Psoas muscle (tissue), 8 donors: ENCODE data around the gene SYT15. TPM values are rescaled to one million over a fixed set of nuclear protein-coding genes. Genes with fewer than 3 reads are reported as not detected.

Experiments used
- ATAC-seq, 4 donors: fragments of 200-7000 bp; cut with Tn5 transposase; one replicate each; pipeline ENCODE4 v1.9.1; 2020; ENCODE audit warnings: moderate library complexity in 3 of 4, mild to moderate bottlenecking in 2 of 4
- DNase-seq, 2 donors: peaks; one replicate each; pipeline ENCODE4 v3.0.0-alpha.2; 2020
- H3K27ac ChIP-seq: fragments of 200-600 bp; one replicate; pipeline ENCODE4 v1.8.0; 2022
- H3K27me3 ChIP-seq, 3 donors: fragments of 200-600 bp in 1 of 3; one replicate each; pipeline versions ENCODE4 v1.6.1 to v1.8.0; 2013 to 2022; ENCODE audit warnings: low read length in 2 of 3, mild to moderate bottlenecking in 2 of 3, moderate library complexity in 1 of 3; ENCODE audit not compliant: insufficient read depth in 3 of 3
- H3K36me3 ChIP-seq, 2 donors: fragments of 200-600 bp in 1 of 2; one replicate each; pipeline versions ENCODE4 v1.6.1 to v1.8.0; 2013 to 2022; ENCODE audit warnings: low read depth in 1 of 2, mild to moderate bottlenecking in 1 of 2, moderate library complexity in 1 of 2; ENCODE audit not compliant: insufficient read depth in 1 of 2
- H3K4me1 ChIP-seq: fragments of 200-600 bp; one replicate; pipeline ENCODE4 v1.8.0; 2022
- H3K4me3 ChIP-seq: fragments of 200-600 bp; one replicate; pipeline ENCODE4 v1.8.0; 2022; ENCODE audit warnings: mild to moderate bottlenecking
- H3K9me3 ChIP-seq: fragments of 200-600 bp; one replicate; pipeline ENCODE4 v1.8.0; 2022
- CTCF ChIP-seq: fragments of 200-600 bp; IDR thresholded peaks from one replicate; pipeline ENCODE4 v1.8.0; 2022; ENCODE audit warnings: antibody characterized with exemption
- WGBS, 3 donors: extraction: QIAGEN DNeasy Blood & Tissue Kit; methylation state at CpG; one replicate each; pipeline versions ENCODE4 v1.1.6 to v1.1.7; 2013; 5-methylcytosine and 5-hydroxymethylcytosine counted together
- intact Hi-C, 2 donors: fragments of 100-400 bp; cut with DNase I; formaldehyde crosslinking; loops; one replicate each; pipeline versions ENCODE4 v1.11.0 to v1.14.2; 2022
- polyA plus RNA-seq, 3 donors: library from polyadenylated mRNA; stranded (reverse); fragments of 200-250 nt; gene quantifications; one replicate each; pipeline ENCODE4 v1.2.3, GENCODE V29; 2013
- total RNA-seq, 4 donors: library from RNA; stranded (reverse); fragmentation: NEBNext Ultra II Directional in 2 of 4; extraction: Animal tissue kit (Norgen Biotek cat#: 25700) in 2 of 4; gene quantifications; one replicate each; pipeline versions ENCODE4 v1.2.1 to v1.2.4, GENCODE V29; 2021 to 2023
- donor health status: healthy with polysubstance abuse.
- donor health status: DM: no; HTN: no; CAD: no; lungs with moderate emphysema.
- donor health status: Bipolar disorder and iron deficiency.
- donor health status: healthy.
- donor health status: DM: yes; HTN: yes; CAD: no.
- donor health status: DM: no; HTN: no; CAD: no.
- donor health status: DM: no; HTN: no; CAD: no.
- donor health status: DM: yes; HTN: yes; CAD: no.

SYT15 gene
- total and polyA plus RNA-seq, 7 donors = 0.18 to 2.8 (median 1.7) TPM

DNA sequence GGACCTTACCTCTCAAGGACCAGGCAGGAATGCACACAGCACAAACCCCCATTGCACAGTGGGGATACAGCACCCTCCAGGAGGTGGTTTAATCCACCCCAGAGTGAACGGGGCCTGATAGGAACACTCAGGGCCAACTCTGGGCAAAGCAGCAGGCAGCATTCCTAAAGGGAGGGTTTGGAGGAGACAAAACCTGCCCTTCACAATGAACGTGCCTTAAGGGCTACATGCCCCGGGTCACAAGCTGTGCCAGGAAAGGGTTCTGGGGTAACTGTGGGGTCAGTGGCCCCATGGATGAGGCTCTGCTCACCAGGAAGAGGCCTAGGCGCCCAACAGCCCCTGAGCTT is 23.6 kb upstream of the SYT15 start:
- peak in 1 of 2 donors; percentile 32 for DNase-seq
- WGBS, 3 donors = 73 to 82% (median 79%) methylated on average over 4 of the region's 4 CpGs
- no peaks in the 10 kb centered on the region for H3K9me3 ChIP-seq
- no peak for TF ChIP-seq CTCF
- H3K4me3 ChIP-seq = no peak overlapping the region
- H3K36me3 ChIP-seq = no peaks in the 10 kb centered on the region
- ATAC-seq = no peak
- no peaks in the 10 kb centered on the region for H3K4me1 ChIP-seq
- peaks cover 0 to 76% (median 15%) of the 10 kb centered on the region in 3 donors for H3K27me3 ChIP-seq
- no peak overlapping the region for H3K27ac ChIP-seq
- intact Hi-C loops = loop anchor here in 1 of 2 donors (10.0 kb wide), 1 partner anchor 331 kb away; no protein-coding TSS in a partner anchor

DNA sequence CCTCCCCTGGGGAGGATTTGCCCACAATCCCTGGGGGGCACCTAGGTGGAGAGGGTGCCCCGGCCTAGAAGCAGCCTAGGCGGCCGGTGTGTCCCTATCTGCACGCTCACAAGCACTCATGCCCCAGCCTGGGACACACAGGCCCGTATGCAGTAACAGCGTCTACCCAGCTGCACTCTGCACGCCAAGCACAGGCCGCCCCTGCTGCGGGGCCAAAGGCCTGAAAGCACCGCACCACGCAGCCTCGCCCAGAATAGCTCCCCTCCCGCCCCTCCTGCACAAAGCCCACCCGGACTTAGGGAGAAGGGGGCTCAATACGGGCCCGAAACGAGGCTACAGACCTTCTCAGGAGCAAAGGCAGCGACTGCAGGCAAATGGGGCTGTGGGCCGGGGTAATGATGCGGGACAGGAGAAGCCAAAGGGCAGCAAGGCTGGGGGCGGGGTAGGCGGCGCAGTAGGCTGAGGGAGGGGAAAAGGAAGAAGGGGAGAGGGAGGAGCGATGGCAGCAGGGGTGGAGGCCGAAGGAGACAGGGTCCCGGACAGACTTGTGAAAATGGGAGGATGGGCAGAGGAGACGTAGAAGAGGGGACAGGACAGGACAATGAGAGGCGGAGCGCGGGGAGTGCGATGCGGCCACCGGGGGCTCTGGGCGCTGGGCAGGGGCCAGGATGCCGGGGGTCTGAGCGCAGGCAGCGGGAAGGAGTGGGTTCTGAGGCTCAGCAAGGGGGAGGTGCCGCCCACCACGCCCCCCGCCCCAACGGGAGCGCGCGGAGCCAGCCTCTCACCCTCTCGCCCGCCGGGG is 23.0 kb upstream of the SYT15 start:
- H3K9me3 ChIP-seq = no peaks in the 10 kb centered on the region
- DNase-seq (peak; percentile 5 to 53), ATAC-seq (no peak)
- H3K36me3 ChIP-seq = no peaks in the 10 kb centered on the region
- no peak for TF ChIP-seq CTCF
- H3K27ac ChIP-seq = no peak overlapping the region
- peaks cover 0 to 78% (median 15%) of the 10 kb centered on the region in 3 donors for H3K27me3 ChIP-seq
- 30% methylated on average over 47 of the region's 47 CpGs for WGBS, 3 donors
- H3K4me1 ChIP-seq = no peaks in the 10 kb centered on the region
- peak overlapping the region; percentile 45 for H3K4me3 ChIP-seq
- intact Hi-C loops = loop anchor here in 1 of 2 donors (10.0 kb wide), 1 partner anchor 331 kb away; no protein-coding TSS in a partner anchor

DNA sequence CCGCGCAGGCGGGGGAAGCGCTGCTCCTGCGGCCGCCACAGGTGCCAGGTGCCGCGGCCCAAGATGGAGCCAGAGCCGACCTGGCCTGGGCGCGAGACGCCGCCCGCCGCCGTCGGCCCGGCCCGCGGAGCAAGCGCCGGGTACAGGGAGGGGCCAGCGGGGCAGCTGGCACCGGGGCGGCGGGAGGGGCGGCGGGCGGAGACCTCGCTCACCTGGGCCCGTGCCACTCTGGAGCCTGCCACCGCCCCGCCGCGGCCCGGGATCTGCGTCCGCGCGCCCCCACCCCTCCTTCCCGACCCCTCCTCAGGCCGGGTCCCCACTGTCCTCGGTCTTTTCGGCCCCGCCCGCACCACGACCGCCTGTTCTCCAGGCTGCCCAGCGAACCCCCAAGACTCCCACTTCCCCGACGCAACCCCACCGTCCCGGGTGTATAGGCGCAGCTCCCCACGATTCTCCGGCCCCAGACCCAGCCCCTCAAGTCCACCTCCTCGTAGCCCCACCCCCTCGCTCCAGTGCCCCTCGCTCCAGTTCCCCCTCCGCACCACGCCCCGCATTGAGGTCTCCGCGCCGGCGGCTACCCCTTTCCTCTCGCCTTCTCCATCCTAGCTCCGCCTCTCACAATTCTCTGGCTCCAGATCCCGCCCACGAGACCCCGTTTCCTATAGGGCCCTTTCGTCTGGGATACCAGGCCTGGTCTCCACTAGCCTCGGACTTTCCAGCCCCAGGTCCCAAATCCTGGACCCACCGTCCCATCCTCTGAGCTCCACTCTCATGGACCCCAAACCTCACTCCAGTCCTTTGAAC is 22.2 kb upstream of the SYT15 start, which contains the start of gene GPRIN2:
Gene GPRIN2 (minus strand): TSS at position 144 of the 804 bp plus-strand sequence. CDS start 5,922 bp downstream, outside the sequence.
- DNase-seq = peak; percentile 21 to 53
- no peak for ATAC-seq
- H3K4me1 ChIP-seq = no peaks in the 10 kb centered on the region
- H3K27ac ChIP-seq = no peak within 1 kb of the TSS
- no peak for TF ChIP-seq CTCF
- H3K9me3 ChIP-seq = no peaks in the 10 kb centered on the region
- intact Hi-C loops = loop anchor here in 1 of 2 donors (10.0 kb wide), 1 partner anchor 332 kb away; no protein-coding TSS in a partner anchor
- no peaks in the 10 kb centered on the region for H3K36me3 ChIP-seq
- peak within 1 kb of the TSS; percentile 45 for H3K4me3 ChIP-seq
- peaks cover 0 to 76% (median 14%) of the 10 kb centered on the region in 3 donors for H3K27me3 ChIP-seq
- 5 to 6% (median 5%) methylated on average over 53 to 74 of the region's 74 CpGs for WGBS, 3 donors

- H3K27ac ChIP-seq = no peak overlapping the region
- no peak for TF ChIP-seq CTCF
- peak in 1 of 4 donors; percentile 19 for ATAC-seq
- H3K4me3 ChIP-seq = no peak overlapping the region
- intact Hi-C loops = loop anchor here in 1 of 2 donors (10.0 kb wide), 1 partner anchor 333 kb away; no protein-coding TSS in a partner anchor
- no peaks in the 10 kb centered on the region for H3K36me3 ChIP-seq
- no peaks in the 10 kb centered on the region for H3K4me1 ChIP-seq
- peak in 1 of 2 donors; percentile 55 for DNase-seq
- H3K27me3 ChIP-seq = peaks cover 0 to 68% (median 14%) of the 10 kb centered on the region in 3 donors
- no peaks in the 10 kb centered on the region for H3K9me3 ChIP-seq
- 86 to 87% (median 86%) methylated on average over 33 of the region's 33 CpGs for WGBS, 3 donors
Observed at GRCh38 chr10:46557319-46558121, 21.4 kb upstream of the SYT15 start.
